Esophagus muscularis mucosa (tissue), 3 donors: Measurements from ENCODE around the gene SPOCK3.

ENCODE experiments used
- CTCF ChIP-seq, 3 experiments: fragments of 200-600 bp in 2 of 3; fragments of 450-650 bp in 1 of 3; sonication (generic) in 2 of 3; IDR thresholded peaks; one replicate each; pipeline ENCODE4 v1.5.1; 2017 to 2019; ENCODE audit warnings: antibody characterized with exemption in 3 of 3, mild to moderate bottlenecking in 2 of 3, moderate library complexity in 1 of 3
- POLR2AphosphoS5 ChIP-seq, 2 donors: sonication (generic); formaldehyde crosslinking; IDR thresholded peaks; one replicate each; pipeline ENCODE4 v1.6.1; 2017; ENCODE audit warnings: antibody characterized with exemption in 2 of 2

GRCh38 chr4:166941629-166942028 is 292.7 kb downstream of the SPOCK3 start:
- TF ChIP-seq CTCF (IDR thresholded peaks at IDR 0.05) (no peak), POLR2AphosphoS5 (IDR thresholded peaks at IDR 0.05) (no peak)
